Mucosa of descending colon (tissue), 3 donors: ENCODE measurements around the gene IQCM. TPM values are rescaled to one million over a fixed set of nuclear protein-coding genes. Genes with fewer than 3 reads are reported as not detected.

Source experiments
- ATAC-seq: fragments of 200-7000 bp; cut with Tn5 transposase; one replicate; pipeline ENCODE4 v1.9.1; 2020; ENCODE audit warnings: mild to moderate bottlenecking, moderate library complexity
- DNase-seq, 3 donors: peaks; one replicate each; pipeline ENCODE4 v3.0.0-alpha.2; 2020
- H3K36me3 ChIP-seq: fragments of 200-600 bp; one replicate; pipeline ENCODE4 v1.8.0; 2021; ENCODE audit warnings: low read depth, mild to moderate bottlenecking
- H3K4me1 ChIP-seq: fragments of 200-600 bp; one replicate; pipeline ENCODE4 v1.8.0; 2021; ENCODE audit warnings: low read depth, mild to moderate bottlenecking
- H3K4me3 ChIP-seq: fragments of 200-600 bp; one replicate; pipeline ENCODE4 v1.8.0; 2021; ENCODE audit warnings: mild to moderate bottlenecking
- H3K9me3 ChIP-seq: fragments of 200-600 bp; one replicate; pipeline ENCODE4 v1.8.0; 2021; ENCODE audit warnings: mild to moderate bottlenecking
- CTCF ChIP-seq: fragments of 200-600 bp; IDR thresholded peaks from one replicate; pipeline ENCODE4 v1.8.0; 2022; ENCODE audit warnings: antibody characterized with exemption, mild to moderate bottlenecking
- intact Hi-C, 2 donors: fragments of 100-400 bp; cut with DNase I in 1 of 2; cut with micrococcal nuclease in 1 of 2; formaldehyde crosslinking; loops; one replicate each; pipeline versions ENCODE4 v1.11.0 to v1.11.1; 2022; cut with DNase I, micrococcal nuclease
- total RNA-seq, 3 donors: library from RNA; stranded (reverse); fragmentation: NEBNext Ultra II Directional in 2 of 3; extraction: Animal tissue kit (Norgen Biotek cat#: 25700) in 2 of 3; gene quantifications; one replicate each; pipeline versions ENCODE4 v1.2.1 to v1.2.4, GENCODE V29; 2021 to 2023
- donor health status: DM: no; HTN: no; CAD: no; lungs with moderate emphysema.
- donor health status: DM: no; HTN: no; CAD: no.
- donor health status: DM: no; HTN: yes; CAD: no.

The IQCM gene
- total RNA-seq, 3 donors from 2014 or later: 3.0 to 16.8 (median 5.2) TPM

GRCh38 chr4:149735796-149736195, 79.8 kb downstream of the IQCM start:
- DNase-seq: no peak
- no peaks in the 10 kb centered on the region for H3K4me1 ChIP-seq
- intact Hi-C loops: no loop called here
- no peaks in the 10 kb centered on the region for H3K36me3 ChIP-seq
- no peak overlapping the region for H3K4me3 ChIP-seq
- TF ChIP-seq CTCF: no peak
- H3K9me3 ChIP-seq: no peaks in the 10 kb centered on the region
- ATAC-seq: no peak

- no peak overlapping the region for H3K4me3 ChIP-seq
- H3K9me3 ChIP-seq: no peaks in the 10 kb centered on the region
- TF ChIP-seq CTCF: no peak
- H3K36me3 ChIP-seq: no peaks in the 10 kb centered on the region
- ATAC-seq (no peak), DNase-seq (no peak)
- intact Hi-C loops: no loop called here
- H3K4me1 ChIP-seq: no peaks in the 10 kb centered on the region
These were observed 87.2 kb downstream of the IQCM start for GRCh38 chr4:149728444-149728843.

DNA sequence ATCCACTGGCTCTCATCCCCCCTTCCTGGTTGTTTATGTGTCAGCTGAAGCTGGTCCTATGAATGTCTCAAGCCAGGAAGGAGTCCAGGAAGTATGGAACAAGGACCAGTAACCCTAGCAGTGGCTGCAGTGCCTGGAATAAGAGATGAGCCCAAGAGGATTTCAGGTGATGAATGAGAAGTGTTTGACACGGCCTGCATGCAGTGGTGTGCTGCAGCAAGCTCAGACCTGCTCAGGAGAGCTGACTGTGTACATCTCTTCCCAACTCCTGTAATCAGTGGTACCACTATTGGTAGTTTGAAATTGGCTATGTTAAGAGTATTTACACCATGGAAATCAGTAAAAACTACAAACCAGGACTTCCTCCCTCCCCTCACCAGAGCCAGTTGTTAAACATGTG, 88.0 kb downstream of the IQCM start:
- no peaks in the 10 kb centered on the region for H3K4me1 ChIP-seq
- no peaks in the 10 kb centered on the region for H3K36me3 ChIP-seq
- intact Hi-C loops: no loop called here
- no peak overlapping the region for H3K4me3 ChIP-seq
- TF ChIP-seq CTCF: no peak
- no peak for DNase-seq
- no peak for ATAC-seq
- H3K9me3 ChIP-seq: no peaks in the 10 kb centered on the region

DNA sequence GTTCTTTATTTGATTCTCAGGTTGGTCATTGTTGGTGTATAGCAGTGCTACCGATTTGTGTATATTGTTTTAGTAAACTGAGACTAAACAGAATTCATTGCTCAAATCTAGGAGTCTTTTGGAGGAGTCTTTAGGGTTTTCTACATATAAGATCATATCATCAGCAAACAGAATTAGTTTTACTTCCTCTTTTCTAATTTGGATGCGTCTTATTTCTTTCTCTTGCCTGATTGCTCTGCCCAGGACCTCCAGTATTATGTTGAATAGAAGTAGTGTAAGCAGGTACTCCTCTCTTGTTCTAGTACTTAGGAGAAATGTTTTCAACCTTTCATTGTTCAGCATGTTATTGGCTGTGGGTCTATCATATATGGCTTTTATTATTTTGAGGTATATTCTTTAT, 92.6 kb downstream of the IQCM start:
- no peak overlapping the region for H3K4me3 ChIP-seq
- ATAC-seq: no peak
- H3K9me3 ChIP-seq: no peaks in the 10 kb centered on the region
- no peak for DNase-seq
- no peaks in the 10 kb centered on the region for H3K4me1 ChIP-seq
- no peaks in the 10 kb centered on the region for H3K36me3 ChIP-seq
- no peak for TF ChIP-seq CTCF
- intact Hi-C loops: no loop called here

DNA sequence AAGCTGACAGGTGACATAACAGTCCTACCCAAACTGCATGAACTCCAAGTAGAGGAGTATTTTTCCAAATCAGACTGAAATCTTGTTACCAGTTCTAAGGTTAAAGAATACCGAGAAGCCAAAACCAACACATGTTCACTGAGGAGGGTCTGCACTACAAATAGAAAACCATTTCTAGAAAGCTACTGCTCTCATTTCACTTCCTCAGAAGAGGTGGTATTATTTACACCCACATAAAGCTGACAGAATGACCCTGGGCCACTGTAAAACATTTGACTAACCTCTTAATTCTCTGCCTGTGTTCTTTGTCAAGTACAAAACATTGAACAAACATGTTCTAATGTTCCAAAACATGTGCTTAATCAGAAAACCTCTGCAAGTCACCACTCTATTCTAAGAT, 95.8 kb downstream of the IQCM start:
- Histone ChIP-seq H3K36me3 (no peaks in the 10 kb centered on the region), H3K4me1 (no peaks in the 10 kb centered on the region), H3K9me3 (peaks cover 6% of the 10 kb centered on the region), H3K4me3 (no peak overlapping the region)
- intact Hi-C loops: no loop called here
- ATAC-seq: no peak
- TF ChIP-seq CTCF: no peak
- DNase-seq: no peak

GRCh38 chr4:149719357-149719756, 96.3 kb downstream of the IQCM start:
- Histone ChIP-seq H3K4me3 (no peak overlapping the region), H3K36me3 (no peaks in the 10 kb centered on the region), H3K4me1 (no peaks in the 10 kb centered on the region), H3K9me3 (peaks cover 6% of the 10 kb centered on the region)
- TF ChIP-seq CTCF: no peak
- intact Hi-C loops: no loop called here
- ATAC-seq (no peak), DNase-seq (no peak)
